Measurements from ENCODE around the gene BBS12.

- TF ChIP-seq POLR2A (IDR thresholded peaks at IDR 0.05), result no peak
- no peak for TF ChIP-seq CTCF (IDR thresholded peaks at IDR 0.05)
Measured at GRCh38 chr4:122705547-122706117, 26.9 kb upstream of the BBS12 start.

Data from adrenal gland (tissue), 5 donors.